ENCODE measurements around the gene UBFD1.

The UBFD1 gene

GRCh38 chr16:23562505-23562904 is 5.0 kb downstream of the UBFD1 start:
- no peak overlapping the region for H3K9ac ChIP-seq (ENCODE audit: low read length)
- peaks cover 10% of the 10 kb centered on the region for H3K4me1 ChIP-seq (ENCODE audit: low read length)
- no peak overlapping the region for H3K4me3 ChIP-seq (ENCODE audit: low read length)
- H3K4me2 ChIP-seq (ENCODE audit: low read length), result no peak overlapping the region
- H2AFZ ChIP-seq (ENCODE audit: low read depth, low read length), result no peak overlapping the region
- no peaks in the 10 kb centered on the region for H3K9me3 ChIP-seq (ENCODE audit: insufficient read depth, low read length)
- TF ChIP-seq CTCF (IDR thresholded peaks at IDR 0.05; ENCODE audit: low read depth, low read length) (no peak), EZH2phosphoT487 (IDR thresholded peaks at IDR 0.05; ENCODE audit: low read depth) (no peak)
- H3K36me3 ChIP-seq (replicated peaks; ENCODE audit: low read depth, low read length), result peaks cover 60% of the 10 kb centered on the region
- no peaks in the 10 kb centered on the region for H4K20me1 ChIP-seq (ENCODE audit: insufficient read depth, low read length)
- H3K27me3 ChIP-seq (ENCODE audit: low read depth, low read length), result no peaks in the 10 kb centered on the region
- H3K79me2 ChIP-seq (ENCODE audit: low read length), result peaks cover 42% of the 10 kb centered on the region
- H3K27ac ChIP-seq (ENCODE audit: low read length), result no peak overlapping the region

DNA sequence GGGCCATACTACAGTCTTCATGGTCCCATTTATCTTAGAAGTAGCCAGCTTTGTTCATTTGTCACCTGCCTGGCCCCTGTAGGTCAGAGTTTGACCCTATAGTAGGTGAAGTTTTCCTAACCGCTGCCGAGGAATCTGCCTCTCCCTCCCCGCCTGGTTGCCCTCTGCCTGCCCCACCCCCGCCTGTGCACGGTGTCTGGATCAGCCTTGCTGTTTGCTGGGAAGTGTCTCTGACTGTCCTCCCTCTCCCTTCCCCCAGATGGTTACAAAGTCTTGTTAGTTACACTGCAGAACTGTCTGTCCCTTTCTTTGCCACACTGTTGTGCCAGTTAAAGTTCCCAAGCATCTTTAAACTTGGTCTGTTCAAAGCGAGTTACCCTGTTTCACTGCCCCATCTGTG is 5.7 kb downstream of the UBFD1 start:
- peaks cover 10% of the 10 kb centered on the region for H3K4me1 ChIP-seq (ENCODE audit: low read length)
- no peak overlapping the region for H3K27ac ChIP-seq (ENCODE audit: low read length)

GRCh38 chr16:23564575-23565363 is 7.2 kb downstream of the UBFD1 start:
- no peaks in the 10 kb centered on the region for H3K27me3 ChIP-seq (ENCODE audit: low read depth, low read length)
- no peak overlapping the region for H3K27ac ChIP-seq (ENCODE audit: low read length)
- no peak overlapping the region for H3K9ac ChIP-seq (ENCODE audit: low read length)
- peaks cover 19% of the 10 kb centered on the region for H3K79me2 ChIP-seq (ENCODE audit: low read length)
- TF ChIP-seq EZH2phosphoT487 (IDR thresholded peaks at IDR 0.05; ENCODE audit: low read depth) (no peak), CTCF (IDR thresholded peaks at IDR 0.05; ENCODE audit: low read depth, low read length) (no peak)
- H3K4me1 ChIP-seq (ENCODE audit: low read length), result peaks cover 5% of the 10 kb centered on the region
- no peaks in the 10 kb centered on the region for H3K9me3 ChIP-seq (ENCODE audit: insufficient read depth, low read length)
- no peak overlapping the region for H2AFZ ChIP-seq (ENCODE audit: low read depth, low read length)
- peaks cover 67% of the 10 kb centered on the region for H3K36me3 ChIP-seq (replicated peaks; ENCODE audit: low read depth, low read length)
- no peaks in the 10 kb centered on the region for H4K20me1 ChIP-seq (ENCODE audit: insufficient read depth, low read length)
- no peak overlapping the region for H3K4me3 ChIP-seq (ENCODE audit: low read length)
- no peak overlapping the region for H3K4me2 ChIP-seq (ENCODE audit: low read length)

More for the DNA sequence above, 5.7 kb downstream of the UBFD1 start:
- Histone ChIP-seq H3K9me3 (ENCODE audit: insufficient read depth, low read length) (no peaks in the 10 kb centered on the region), H3K36me3 (replicated peaks; ENCODE audit: low read depth, low read length) (peaks cover 65% of the 10 kb centered on the region), H3K9ac (ENCODE audit: low read length) (no peak overlapping the region), H3K4me3 (ENCODE audit: low read length) (no peak overlapping the region), H3K27me3 (ENCODE audit: low read depth, low read length) (no peaks in the 10 kb centered on the region), H2AFZ (ENCODE audit: low read depth, low read length) (no peak overlapping the region), H3K79me2 (ENCODE audit: low read length) (peaks cover 35% of the 10 kb centered on the region), H3K4me2 (ENCODE audit: low read length) (no peak overlapping the region), H4K20me1 (ENCODE audit: insufficient read depth, low read length) (no peaks in the 10 kb centered on the region)
- no peak for TF ChIP-seq EZH2phosphoT487 (IDR thresholded peaks at IDR 0.05; ENCODE audit: low read depth)
- no peak for TF ChIP-seq CTCF (IDR thresholded peaks at IDR 0.05; ENCODE audit: low read depth, low read length)

DNA sequence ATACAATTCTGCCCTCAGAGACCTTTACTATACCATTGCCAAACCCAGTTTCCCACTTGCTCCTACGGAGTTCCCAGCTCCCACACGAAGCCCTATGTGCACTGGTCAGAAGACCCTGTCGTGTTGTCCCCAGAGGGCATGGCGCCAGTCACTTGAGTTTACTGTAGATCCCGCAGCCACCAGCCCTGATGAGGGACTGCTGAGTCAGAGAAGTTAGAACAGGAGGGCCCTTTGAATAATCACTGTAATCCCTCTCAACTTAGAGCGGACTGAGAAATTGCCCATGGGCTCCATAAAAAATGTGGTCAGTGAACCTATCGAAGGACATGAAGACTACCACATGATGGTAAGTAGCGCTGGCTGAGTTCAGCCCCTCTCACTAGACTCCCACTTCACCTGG is 9.2 kb downstream of the UBFD1 start:
- Histone ChIP-seq H3K27me3 (ENCODE audit: low read depth, low read length) (no peaks in the 10 kb centered on the region), H3K79me2 (ENCODE audit: low read length) (peaks cover 3% of the 10 kb centered on the region; the same call in 1 of the 2 replicates), H3K4me3 (ENCODE audit: low read length) (no peak overlapping the region), H3K9me3 (ENCODE audit: insufficient read depth, low read length) (no peaks in the 10 kb centered on the region), H3K4me2 (ENCODE audit: low read length) (no peak overlapping the region), H3K4me1 (ENCODE audit: low read length) (peaks cover 24% of the 10 kb centered on the region), H3K36me3 (replicated peaks; ENCODE audit: low read depth, low read length) (peaks cover 64% of the 10 kb centered on the region), H4K20me1 (ENCODE audit: insufficient read depth, low read length) (no peaks in the 10 kb centered on the region), H3K9ac (ENCODE audit: low read length) (no peak overlapping the region), H2AFZ (ENCODE audit: low read depth, low read length) (no peak overlapping the region), H3K27ac (ENCODE audit: low read length) (no peak overlapping the region)
- TF ChIP-seq CTCF (IDR thresholded peaks at IDR 0.05; ENCODE audit: low read depth, low read length) (no peak), EZH2phosphoT487 (IDR thresholded peaks at IDR 0.05; ENCODE audit: low read depth) (no peak)

Measured in OCI-LY3 (cell line).